DMS79 treated with DMSO at 0.1 percent for 48 hours (cell line): ENCODE results near the gene ZNF493.
A peak's percentile ranks its signal among the peaks of the same experiment; 100 is the strongest.

Source experiments
- DNase-seq: peaks from one replicate; lab custom pipeline; 2025; lab: John Stamatoyannopoulos, UW

The ZNF493 gene

GRCh38 chr19:21463449-21464105 lies 66.6 kb downstream of the ZNF493 start:
- peak; percentile 88 for DNase-seq

DNA sequence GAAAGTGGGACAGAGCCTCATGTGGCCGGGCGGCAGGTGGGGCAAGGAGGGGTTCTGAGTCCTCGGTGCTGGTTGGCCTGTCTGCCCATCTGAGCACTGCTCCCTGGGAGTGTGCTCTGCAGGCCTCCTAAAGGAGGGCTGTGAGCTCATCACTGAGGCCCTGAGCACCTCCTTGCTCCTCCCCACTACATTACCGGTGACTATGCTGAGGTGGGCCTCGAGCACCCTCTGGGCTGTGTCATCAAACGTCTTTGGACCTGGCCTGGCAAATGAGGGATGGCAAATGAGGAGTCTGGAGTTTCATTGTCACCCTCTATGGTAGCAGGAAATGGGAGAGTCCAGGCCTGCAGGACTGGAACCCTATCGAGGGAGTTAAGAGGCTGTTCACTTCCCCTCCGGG lies 69.7 kb downstream of the ZNF493 start:
- no peak for DNase-seq

DNA sequence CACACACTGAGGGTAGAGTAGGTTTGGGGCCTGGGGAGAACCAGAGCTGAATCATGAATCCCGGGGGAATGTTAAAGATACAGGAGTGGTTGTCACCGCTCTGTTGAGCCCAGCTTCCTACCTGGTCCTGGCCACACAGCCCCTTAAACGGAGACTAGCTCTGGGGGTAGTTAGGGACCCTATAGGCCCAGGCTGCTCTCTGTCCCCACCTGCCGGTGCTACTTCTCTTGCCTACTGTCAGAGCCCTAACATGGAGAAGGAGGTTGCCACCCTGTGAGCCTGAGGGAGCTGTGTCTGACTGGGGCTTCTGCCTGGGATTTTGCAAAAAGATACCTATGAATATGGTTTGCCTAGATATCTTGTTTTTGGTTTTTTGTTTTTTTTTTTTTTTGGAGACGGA lies 71.9 kb downstream of the ZNF493 start:
- no peak for DNase-seq

- DNase-seq, result peak; percentile 81
These were observed 75.6 kb downstream of the ZNF493 start for GRCh38 chr19:21472507-21472906.

GRCh38 chr19:21474671-21475181 lies 77.8 kb downstream of the ZNF493 start:
- DNase-seq, result peak; percentile 72
